Measurements from ENCODE around the gene UNC5B. TPM values are rescaled to one million over a fixed set of nuclear protein-coding genes. Genes with fewer than 3 reads are reported as not detected.

Gene UNC5B
- total RNA-seq, 1 experiment from 2014 or later: 22.0 TPM

GRCh38 chr10:71222601-71223346 lies 10.4 kb downstream of the UNC5B start:
- CTCF ChIA-PET: no interaction called here
- intact Hi-C loops (cut with micrococcal nuclease): no loop called here
- peaks cover 15 to 19% of the 10 kb centered on the region in 2 experiments for H3K4me1 ChIP-seq (ENCODE audit: control insufficient read depth in 1 of 2, insufficient read depth in 2 of 2, low read length in 2 of 2)
- H2AFZ ChIP-seq (ENCODE audit: low read depth, low read length, poor library complexity, severe bottlenecking): no peak overlapping the region
- H3K9me2 ChIP-seq (ENCODE audit: insufficient read depth): no peaks in the 10 kb centered on the region
- no peaks in the 10 kb centered on the region for H4K20me1 ChIP-seq (ENCODE audit: insufficient read depth)
- POLR2A ChIA-PET: no interaction called here
- no peak for TF ChIP-seq ATF3 (IDR thresholded peaks at IDR 0.05)
- TF ChIP-seq CTCF (IDR thresholded peaks at IDR 0.05 in 2 of 3, conservative IDR thresholded peaks at IDR 0.05 in 1 of 3; ENCODE audit: borderline replicate concordance in 1 of 3, insufficient read depth in 1 of 3, low read depth in 2 of 3, low read length in 2 of 3): no peak
- H3K9me3 ChIP-seq (ENCODE audit: control insufficient read depth in 1 of 2, insufficient read depth in 1 of 2, low read depth in 1 of 2, low read length in 2 of 2): no peaks in the 10 kb centered on the region
- RAD21 ChIA-PET (ENCODE audit: low non-redundant PET in 1 of 2, low total read pairs in 2 of 2, uncharacterized antibody in 2 of 2, unreplicated experiment in 2 of 2): no interaction called here
- no peak overlapping the region for H3K9ac ChIP-seq (ENCODE audit: low read length)
- no peaks in the 10 kb centered on the region for H3K27me3 ChIP-seq (ENCODE audit: insufficient read depth, low read length)
- ATAC-seq (no peak), DNase-seq (ENCODE audit: low read depth, low spot score) (no peak)
- no peak overlapping the region for H3K27ac ChIP-seq (ENCODE audit: low read depth, low read length)
- no peaks in the 10 kb centered on the region for H3K36me3 ChIP-seq (ENCODE audit: control insufficient read depth in 1 of 2, insufficient read depth in 2 of 2, low read length in 2 of 2)
- peaks cover 9% of the 10 kb centered on the region; the same call in 1 of the 2 replicates for H3K79me2 ChIP-seq (ENCODE audit: insufficient read depth, low read length)
- no peak overlapping the region for H3K4me2 ChIP-seq (ENCODE audit: low read length)
- BruUV-seq (replicated peaks): no TSS peak
- no peak overlapping the region for H3K4me3 ChIP-seq (replicated peaks in 1 of 2; ENCODE audit: low read depth in 1 of 2, low read length in 2 of 2)

GRCh38 chr10:71223347-71224058 lies 11.1 kb downstream of the UNC5B start:
- BruUV-seq (replicated peaks): no TSS peak
- Histone ChIP-seq H3K4me2 (ENCODE audit: low read length) (no peak overlapping the region), H2AFZ (ENCODE audit: low read depth, low read length, poor library complexity, severe bottlenecking) (no peak overlapping the region), H4K20me1 (ENCODE audit: insufficient read depth) (no peaks in the 10 kb centered on the region), H3K9me2 (ENCODE audit: insufficient read depth) (no peaks in the 10 kb centered on the region), H3K36me3 (ENCODE audit: control insufficient read depth in 1 of 2, insufficient read depth in 2 of 2, low read length in 2 of 2) (no peaks in the 10 kb centered on the region), H3K27ac (ENCODE audit: low read depth, low read length) (no peak overlapping the region), H3K27me3 (ENCODE audit: insufficient read depth, low read length) (no peaks in the 10 kb centered on the region), H3K79me2 (ENCODE audit: insufficient read depth, low read length) (peaks cover 9% of the 10 kb centered on the region; the same call in 1 of the 2 replicates), H3K9ac (ENCODE audit: low read length) (no peak overlapping the region), H3K4me3 (replicated peaks in 1 of 2; ENCODE audit: low read depth in 1 of 2, low read length in 2 of 2) (no peak overlapping the region), H3K9me3 (ENCODE audit: control insufficient read depth in 1 of 2, insufficient read depth in 1 of 2, low read depth in 1 of 2, low read length in 2 of 2) (no peaks in the 10 kb centered on the region), H3K4me1 (ENCODE audit: control insufficient read depth in 1 of 2, insufficient read depth in 2 of 2, low read length in 2 of 2) (peaks cover 8 to 12% of the 10 kb centered on the region in 2 experiments)
- TF ChIP-seq RAD21 (IDR thresholded peaks at IDR 0.05; ENCODE audit: low read depth): no peak
- TF ChIP-seq POLR2AphosphoS5 (IDR thresholded peaks at IDR 0.05; ENCODE audit: low read depth, low read length): no peak
- no peak for TF ChIP-seq TCF7L2 (IDR thresholded peaks at IDR 0.05; ENCODE audit: borderline replicate concordance, extremely low read depth, insufficient read depth, insufficient read length)
- TF ChIP-seq YY1 (IDR thresholded peaks at IDR 0.05; ENCODE audit: extremely low read depth, insufficient replicate concordance, low read depth, low read length): no peak
- no peak for TF ChIP-seq SIN3A (IDR thresholded peaks at IDR 0.05; ENCODE audit: low read depth)
- no peak for TF ChIP-seq EGR1 (IDR thresholded peaks at IDR 0.05; ENCODE audit: low read depth)
- TF ChIP-seq CBX3 (IDR thresholded peaks at IDR 0.05; ENCODE audit: low read depth): no peak
- TF ChIP-seq ZFX (IDR thresholded peaks at IDR 0.05): no peak
- TF ChIP-seq CEBPB (IDR thresholded peaks at IDR 0.05; ENCODE audit: low read depth): no peak
- no peak for TF ChIP-seq ELF1 (IDR thresholded peaks at IDR 0.05; ENCODE audit: borderline replicate concordance, low read depth)
- no peak for TF ChIP-seq SP1 (IDR thresholded peaks at IDR 0.05; ENCODE audit: low read depth)
- DNase-seq (ENCODE audit: low read depth, low spot score) (no peak), ATAC-seq (no peak)
- ChIA-PET CTCF (no interaction called here), RAD21 (ENCODE audit: low non-redundant PET in 1 of 2, low total read pairs in 2 of 2, uncharacterized antibody in 2 of 2, unreplicated experiment in 2 of 2) (no interaction called here), POLR2A (no interaction called here)
- intact Hi-C loops (cut with micrococcal nuclease): no loop called here

Data from HCT116 (cell line).